Activated CD4-positive, alpha-beta T cell treated with anti-CD3 and anti-CD28 coated beads, Interleukin-2, Interleukin-4, amounts not matched to agents 100 ng/mL and 50 ng/mL, durations not matched to agents 16 hours and 8 hours (primary cell): Measurements from ENCODE around the gene AKR1A1.
A peak's percentile ranks its signal among the peaks of the same experiment; 100 is the strongest.
"Not testable (repeated sequence)": the region's sequence is repeated elsewhere in the genome, so short reads cannot be mapped to it uniquely, and the experiment has no call there.

Source experiments
- DNase-seq: peaks from one replicate; pipeline ENCODE4 v3.0.0-alpha.2; 2020; ENCODE audit warnings: low spot score

AKR1A1 gene

DNA sequence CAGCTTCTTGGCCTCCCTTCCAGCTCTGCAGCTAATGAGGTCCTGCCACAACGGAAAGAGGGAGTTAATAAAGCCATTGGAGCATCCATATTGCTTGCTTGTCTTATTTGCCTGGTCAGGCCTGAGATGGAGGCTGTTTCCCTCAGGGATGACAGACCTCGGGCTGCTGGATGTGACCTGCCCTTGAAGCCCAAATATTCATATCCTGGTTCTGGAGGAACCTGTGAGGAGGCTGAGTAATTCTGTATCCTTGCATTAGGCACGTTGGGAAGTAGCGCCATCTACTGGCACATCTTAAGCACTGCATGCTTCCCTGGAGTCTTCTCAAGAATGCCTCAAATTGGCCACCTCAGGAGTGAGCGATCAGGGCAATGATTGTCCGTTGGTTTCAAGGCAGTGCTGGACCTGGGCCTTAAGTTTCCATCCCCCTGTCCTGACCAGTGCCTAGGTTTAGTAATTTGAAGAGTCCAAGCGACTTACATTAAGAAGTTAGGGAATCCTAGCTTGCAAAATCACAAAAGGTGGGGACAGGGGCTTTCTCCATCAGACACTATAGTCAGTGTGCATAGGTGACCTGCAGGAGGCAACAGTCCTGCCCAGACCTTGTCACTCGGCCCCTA is 19.4 kb downstream of the AKR1A1 start:
- DNase-seq: peak; percentile 79

DNA sequence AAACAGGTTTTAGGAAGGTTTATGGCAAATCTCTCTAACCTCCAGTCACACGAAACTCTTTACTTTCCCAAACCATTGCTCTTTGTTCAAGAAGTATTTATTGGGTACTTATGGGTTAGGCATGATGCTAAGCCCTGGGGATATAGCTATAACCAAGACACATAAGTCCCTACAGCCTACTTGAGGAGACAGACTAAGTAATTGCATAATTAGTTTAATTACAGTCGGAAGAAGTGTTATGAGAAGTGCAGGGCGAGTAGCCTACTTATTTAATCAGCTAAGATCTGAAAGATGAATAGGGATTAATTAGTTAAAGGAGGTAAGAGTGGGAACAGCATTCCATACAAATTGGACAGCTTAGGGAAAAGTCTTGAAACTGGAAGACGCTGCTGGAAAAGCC is 20.0 kb downstream of the AKR1A1 start:
- DNase-seq: no peak

DNA sequence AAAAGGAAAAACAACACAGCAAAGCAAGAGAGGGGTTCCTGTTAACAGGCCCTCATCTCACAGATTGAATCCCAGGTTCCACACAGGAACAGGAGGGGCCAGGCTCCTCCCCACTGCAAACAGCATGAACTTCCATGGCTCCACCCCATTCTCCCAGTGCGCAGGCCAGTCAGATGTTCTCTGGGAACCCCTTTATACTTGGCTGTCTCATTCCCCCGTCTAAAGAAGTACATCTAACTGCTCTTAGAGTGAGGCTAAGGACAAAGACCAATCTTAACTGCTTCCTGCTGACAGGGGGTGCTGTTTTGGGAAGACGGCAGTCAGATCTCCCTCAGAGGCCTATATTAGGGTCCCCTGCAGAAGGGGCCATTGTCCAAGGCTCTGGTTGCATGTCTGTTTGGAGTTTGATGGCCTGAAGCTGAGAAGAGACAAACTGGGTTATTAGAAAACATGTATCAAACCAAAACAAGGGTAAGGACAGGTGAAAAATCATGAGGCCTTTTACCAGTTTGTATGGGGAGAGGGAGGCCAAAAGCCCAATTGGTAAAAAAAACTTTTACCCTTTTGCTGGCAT is 22.7 kb downstream of the AKR1A1 start:
- no peak for DNase-seq

DNA sequence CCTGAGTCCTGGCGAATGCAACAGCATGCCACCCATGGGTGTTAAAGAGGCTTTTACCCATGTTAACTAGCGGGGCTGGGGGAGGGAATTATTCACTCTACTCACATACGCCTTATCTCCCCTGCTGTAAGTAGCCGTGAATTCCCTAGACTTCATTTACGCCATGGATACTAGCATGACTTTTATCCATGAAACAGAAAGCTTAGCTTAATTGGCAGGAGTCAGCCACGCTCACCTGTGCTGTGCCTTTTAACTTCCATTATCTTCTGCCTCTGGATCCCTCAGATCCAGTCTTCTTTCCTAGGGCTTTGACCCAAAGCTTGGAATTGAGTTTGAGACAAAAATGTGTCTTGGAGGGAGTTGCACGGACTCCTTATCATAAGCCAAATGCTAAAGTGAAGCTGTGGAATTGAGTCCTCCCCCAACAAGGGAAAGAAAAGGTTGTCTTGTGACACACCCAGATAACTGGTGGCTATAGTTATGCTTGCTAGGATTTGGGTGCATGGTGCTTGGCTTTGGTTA is 23.5 kb downstream of the AKR1A1 start:
- DNase-seq: no peak

DNA sequence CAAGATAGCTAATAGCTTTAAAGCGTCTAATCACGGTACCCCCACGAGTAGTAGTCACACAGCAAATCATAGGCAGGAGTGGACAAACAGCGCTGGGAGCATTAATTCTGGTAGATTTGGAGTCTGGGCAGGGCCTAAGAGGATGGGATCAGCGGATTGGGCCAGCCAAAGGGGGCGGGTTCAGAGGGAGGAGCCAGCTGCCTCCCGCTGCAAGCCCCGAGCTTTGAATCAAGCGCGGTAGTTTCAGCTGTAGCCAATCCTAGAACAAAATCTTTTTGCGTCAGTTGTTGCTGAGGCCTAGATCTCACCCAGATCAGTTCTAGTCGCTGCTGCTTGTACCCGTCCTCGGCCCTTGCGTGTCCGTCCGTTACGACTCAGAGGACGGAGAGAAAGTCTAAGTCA is 32.6 kb downstream of the AKR1A1 start:
- DNase-seq: peak; percentile 97

DNA sequence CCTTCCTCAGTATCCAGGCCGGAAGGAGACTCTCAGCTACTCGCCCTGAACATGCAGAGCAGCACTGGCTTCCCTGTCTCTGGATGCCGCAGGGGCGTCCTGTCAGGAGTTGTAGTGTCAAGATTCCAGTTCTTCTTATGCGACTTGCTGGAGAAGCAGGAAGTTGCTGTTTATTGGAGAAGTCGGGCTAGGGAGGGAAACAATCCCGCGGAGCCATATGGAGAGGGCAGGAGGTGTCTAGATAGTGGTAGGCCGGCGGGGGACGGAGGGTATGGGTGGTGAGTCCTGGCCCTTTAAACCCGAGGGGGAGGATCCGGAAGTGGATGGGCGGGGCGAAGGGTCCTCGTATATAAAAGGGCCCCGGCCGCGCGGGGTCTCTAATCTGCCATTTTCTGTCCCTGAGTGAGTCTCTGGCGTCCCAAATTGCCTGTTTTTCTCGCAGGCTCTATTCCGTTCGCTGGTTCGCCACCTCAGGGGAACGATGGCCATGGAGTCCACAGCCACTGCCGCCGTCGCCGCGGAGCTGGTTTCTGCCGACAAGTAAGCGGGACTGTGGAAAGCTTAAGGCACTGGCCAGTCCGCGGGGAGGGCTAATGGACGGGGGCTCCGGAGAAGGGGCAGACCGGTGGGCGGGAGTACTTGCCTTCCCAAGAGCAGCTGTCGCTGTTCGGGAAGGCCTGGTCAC is 33.2 kb downstream of the AKR1A1 start, which contains the start of gene NASP:
NASP (plus strand) TSS at position 376 of the 685 bp plus-strand sequence; CDS start at position 482, 106 bp downstream.
- peak; percentile 92 for DNase-seq

DNA sequence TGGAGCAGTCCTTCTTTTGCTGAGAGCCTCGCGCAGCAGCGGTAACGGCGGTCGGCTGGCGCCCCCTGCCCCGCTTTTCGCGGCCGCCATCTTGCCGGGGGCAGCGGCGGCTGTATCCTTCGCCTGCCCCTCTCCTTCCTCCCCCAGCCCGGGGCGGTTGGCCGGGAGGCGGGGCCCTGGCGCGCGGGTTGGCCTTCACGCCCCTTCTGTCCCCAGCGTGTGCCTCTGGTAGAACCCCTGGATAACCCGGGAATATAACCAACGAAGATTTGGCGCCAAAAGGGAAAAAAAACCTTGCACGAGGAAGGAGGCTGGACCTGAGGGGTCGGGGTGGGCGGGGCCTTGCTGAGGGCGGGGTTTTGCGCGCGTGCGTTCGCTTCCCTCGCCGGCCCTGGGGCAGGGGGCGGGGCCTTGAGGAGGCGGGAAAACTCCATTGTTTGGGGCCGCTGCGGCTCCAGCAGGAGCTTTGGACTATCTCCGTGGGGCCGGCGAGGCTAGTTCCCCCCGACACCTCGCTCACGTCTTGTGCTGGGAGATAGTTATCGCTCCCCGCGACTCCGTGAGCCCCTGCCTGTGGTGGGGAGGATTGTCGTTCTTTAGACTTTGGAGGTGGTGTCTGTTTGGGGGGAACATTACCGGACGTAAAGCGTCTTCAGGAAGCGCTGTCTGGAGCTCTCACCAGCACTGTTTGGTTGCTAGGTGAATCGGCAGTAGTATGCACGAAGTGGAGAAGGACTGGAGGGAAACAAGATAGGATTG is 33.9 kb downstream of the AKR1A1 start:
- DNase-seq: peak; percentile 88

DNA sequence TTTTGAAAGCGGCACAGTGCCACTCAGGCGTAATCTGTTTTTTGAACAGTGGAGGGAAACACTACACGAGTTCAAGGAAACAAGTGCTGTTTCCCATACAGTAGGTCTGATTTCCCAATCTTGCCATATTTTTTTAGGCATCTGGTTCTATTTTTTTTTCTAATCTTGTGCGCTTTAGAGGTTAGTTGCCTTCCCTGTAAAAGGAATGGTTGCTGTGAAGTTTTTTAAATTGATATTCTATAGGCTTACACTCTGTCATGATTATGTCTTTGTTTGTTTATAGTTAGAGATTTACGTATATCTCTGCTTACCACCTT is 34.4 kb downstream of the AKR1A1 start:
- DNase-seq: no peak

DNA sequence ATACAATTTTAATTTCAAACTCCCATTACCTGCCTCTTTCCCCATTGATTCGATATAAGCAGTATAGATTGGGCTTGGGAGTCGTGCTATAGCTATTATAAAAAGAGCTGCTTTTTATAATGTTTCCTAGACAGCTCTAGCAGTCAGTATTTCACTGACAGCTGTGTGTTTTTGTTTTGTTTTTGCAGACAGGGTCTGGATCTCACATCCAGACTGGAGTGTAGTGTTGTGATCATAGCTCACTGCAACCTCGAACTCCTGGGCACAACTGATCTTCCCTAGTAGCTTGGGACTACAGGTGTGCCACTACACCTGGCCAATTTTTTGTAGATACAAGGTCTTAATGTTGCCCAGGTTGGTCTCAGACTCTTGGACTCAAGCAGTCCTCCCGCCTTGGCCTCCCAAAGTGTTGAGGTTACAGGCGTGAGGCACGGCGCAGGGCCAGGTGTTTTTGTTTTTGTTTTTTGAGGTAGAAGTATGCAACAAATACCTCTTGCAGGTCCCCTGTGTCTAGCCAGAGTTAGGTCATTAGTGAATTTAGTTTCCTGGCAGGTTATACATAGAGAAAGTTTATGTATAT is 35.0 kb downstream of the AKR1A1 start:
- no peak for DNase-seq

DNA sequence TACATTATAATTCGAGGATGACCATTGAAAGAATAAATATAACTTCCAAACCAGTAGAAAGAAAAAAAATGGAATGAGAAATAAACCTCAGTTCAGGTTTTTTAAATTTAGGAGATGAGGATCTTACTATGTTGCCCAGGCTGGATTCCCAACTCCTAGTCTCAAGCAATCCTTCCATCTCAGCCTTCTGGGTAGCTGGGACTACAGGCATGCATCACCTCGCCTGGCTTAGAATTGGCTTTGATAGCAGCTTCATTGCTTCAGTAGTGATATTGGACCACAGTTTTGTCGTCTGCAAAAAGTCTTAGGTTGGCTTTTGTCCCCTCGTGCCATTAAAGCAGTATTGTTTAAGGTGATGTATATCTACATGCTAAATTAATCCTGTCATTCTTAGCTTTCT is 36.1 kb downstream of the AKR1A1 start:
- no peak for DNase-seq

DNA sequence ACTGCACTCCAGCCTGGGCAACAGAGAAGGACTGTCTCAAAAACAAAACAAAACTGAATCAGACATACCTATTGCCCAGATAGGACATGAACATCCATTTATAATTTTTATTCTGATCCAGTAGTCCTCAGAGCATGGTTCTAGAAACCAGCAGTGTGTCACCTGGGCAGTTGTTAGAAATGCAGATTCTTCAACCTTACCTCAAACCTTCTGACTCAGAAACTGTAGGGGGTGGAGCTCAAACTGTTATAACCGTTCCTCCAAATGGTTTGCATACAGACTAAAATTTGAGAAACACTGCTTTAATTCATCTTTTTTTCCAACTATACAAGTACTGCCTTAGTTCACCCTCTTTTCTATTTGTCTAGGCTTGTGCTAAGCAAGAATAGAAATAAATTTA is 39.2 kb downstream of the AKR1A1 start:
- no peak for DNase-seq

DNA sequence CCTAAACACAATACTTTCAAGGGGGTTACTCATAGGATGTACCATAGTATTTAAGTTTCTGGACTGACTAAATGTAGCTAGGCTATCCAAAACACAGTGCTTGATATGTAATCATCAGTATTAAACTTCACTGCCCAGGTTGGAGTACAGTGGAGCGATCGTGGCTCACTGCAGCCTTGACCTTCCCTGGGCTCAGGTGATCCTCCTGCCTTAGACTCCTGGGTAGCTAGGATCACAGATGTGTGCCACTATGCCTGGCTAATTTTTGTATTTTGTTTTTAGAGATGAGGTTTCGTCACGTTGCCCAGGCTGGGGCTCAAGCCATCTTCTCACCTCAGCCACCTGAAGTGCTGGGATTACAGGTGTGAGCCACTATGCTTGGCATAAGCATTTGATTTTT is 43.8 kb downstream of the AKR1A1 start:
- no peak for DNase-seq

DNA sequence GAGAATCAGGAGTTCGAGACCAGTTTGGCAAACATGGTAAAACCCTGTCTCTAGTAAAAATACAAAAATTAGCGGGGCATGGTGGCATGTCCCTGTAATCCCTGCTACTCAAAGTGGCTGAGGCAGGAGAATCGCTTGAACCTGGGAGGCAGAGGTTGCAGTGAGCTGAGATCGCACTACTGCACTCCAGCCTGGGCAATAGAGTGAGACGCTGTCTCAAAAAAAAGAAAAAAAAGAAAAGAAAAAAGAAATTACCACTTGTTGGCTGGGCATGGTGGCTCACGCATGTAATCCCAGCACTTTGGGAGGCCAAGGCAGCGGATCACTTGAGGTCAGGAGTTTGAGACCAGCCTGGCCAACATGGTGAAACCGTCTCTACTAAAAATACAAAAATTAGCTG is 46.1 kb downstream of the AKR1A1 start:
- DNase-seq: not testable (repeated sequence)

DNA sequence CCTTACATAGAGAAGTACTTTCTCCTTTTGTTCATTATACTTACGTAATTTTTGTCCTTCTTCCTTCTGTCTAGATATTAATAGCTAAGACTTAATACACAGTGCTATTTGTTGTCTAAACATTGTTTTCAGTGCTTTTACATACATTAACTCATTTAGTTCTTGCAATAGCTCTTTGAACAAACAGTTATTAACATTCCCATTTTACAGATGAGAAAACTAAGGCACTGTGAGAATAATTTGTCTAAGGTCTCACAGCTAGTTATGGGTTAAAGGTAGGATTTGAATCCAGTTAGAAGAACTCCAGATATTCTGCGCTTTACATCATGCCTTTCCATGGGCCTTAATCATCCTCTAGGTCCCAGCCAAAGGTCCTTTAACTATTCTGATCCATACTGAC is 53.6 kb downstream of the AKR1A1 start:
- DNase-seq: no peak

DNA sequence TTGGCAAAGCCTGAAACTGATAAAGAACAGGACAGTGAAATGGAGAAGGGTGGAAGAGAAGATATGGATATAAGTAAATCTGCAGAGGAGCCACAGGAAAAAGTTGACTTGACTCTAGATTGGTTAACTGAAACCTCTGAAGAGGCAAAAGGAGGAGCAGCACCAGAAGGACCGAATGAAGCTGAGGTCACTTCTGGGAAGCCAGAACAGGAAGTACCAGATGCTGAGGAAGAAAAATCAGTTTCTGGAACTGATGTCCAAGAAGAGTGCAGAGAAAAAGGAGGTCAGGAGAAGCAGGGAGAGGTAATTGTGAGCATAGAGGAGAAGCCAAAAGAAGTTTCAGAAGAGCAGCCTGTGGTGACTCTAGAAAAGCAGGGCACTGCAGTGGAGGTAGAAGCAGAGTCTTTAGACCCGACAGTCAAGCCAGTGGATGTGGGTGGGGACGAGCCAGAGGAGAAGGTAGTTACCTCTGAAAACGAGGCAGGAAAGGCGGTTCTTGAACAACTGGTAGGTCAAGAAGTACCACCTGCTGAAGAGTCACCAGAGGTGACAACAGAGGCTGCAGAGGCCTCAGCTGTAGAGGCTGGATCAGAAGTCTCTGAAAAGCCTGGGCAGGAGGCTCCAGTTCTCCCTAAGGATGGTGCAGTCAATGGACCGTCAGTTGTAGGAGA is 56.9 kb downstream of the AKR1A1 start:
- DNase-seq: no peak

DNA sequence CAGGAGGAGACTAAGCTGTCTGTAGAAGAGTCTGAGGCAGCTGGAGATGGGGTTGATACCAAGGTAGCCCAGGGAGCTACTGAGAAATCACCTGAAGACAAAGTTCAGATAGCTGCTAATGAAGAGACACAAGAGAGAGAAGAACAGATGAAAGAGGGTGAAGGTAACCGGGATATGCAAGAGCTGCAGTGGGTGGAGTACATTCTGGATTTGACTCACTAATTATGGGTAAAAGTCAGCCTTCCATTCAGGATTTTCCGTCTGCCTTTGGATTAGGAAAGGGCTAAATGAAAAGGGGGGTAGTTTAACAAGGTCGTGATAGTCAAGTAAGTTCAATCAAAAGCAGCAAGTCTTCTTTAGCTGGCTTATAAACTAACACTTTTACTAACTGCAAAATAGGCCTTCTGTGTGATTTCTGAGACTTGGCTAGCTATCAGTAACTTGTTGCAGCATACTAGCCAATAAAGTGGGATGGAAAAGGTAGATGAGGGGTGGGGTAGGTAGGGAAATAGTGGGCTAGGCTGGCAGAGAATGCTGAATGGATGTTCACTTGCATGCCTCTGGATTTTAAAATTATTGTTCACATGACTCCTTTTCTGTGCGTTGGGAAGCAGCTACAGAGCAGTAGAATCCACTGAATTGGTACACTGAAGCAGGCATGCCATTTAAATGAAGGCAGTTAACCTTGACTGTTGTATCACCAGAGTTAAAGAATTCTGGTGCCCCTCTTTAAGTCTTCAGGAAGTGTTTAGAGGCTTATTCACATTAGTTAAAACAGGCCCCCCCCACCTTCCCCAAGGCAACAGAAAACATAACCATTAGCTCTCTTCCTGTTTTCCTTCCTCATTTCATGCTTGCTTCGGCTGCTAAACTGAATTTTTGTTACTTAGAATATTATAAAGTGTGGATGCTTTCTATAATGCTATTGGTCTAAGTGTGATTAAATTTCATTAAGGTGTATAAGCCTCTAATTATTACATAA is 57.8 kb downstream of the AKR1A1 start:
- DNase-seq: no peak

DNA sequence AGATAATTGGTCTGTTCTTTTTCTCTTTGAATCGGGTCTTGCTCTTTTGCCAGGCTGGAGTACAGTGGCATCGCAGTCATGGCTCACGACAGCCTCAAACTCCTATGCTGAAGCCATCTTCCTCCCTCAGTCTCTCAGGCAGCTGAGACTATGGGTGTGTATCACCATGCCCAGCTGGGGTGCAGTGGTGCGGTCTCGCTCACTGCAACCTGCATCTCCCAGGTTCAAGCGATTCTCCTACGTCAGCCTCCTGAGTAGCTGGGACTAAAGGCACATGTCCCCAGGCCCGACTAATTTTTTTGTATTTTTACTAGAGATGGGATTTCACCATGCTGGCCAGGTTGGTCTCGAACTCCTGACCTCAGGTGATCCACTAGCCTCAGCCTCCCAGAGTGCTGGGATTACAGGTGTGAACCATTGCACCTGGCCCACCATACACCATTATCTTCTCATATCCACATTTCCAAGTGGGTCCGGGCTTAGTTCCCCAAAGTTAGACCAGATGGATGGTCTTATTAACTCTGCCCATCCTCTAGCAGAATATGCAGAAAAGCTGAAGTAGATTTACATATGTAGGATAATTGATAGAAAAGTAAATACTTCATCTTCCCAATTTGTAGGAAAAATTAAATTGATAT is 60.1 kb downstream of the AKR1A1 start:
- DNase-seq: no peak

DNA sequence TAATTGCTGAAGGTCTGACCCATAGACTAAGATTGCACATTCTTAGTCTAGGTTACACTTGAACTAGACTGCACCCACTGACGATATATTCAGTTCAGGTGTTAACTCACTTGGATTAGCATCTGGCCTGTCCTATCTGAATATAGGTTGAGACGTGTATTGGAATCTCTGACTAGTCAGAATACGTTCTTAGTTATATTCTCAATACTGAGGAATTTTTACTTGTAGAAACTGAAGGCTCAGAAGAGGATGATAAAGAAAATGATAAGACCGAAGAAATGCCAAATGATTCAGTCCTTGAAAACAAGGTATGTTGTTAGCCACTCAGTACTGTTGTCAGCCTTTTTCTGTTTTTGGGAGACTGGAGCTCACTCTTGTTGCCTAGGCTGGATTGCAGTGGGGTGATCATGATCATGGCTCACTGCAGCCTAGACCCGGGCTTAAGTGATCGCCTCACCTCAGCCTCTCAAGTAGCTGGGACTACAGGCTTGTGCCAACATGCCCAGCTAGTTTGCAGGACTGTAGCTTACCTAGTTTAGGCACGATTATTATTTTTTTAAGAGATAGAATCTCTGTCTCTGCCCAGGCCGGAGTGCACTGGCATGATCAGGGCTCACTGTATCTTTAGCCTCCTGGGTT is 62.4 kb downstream of the AKR1A1 start:
- no peak for DNase-seq

DNA sequence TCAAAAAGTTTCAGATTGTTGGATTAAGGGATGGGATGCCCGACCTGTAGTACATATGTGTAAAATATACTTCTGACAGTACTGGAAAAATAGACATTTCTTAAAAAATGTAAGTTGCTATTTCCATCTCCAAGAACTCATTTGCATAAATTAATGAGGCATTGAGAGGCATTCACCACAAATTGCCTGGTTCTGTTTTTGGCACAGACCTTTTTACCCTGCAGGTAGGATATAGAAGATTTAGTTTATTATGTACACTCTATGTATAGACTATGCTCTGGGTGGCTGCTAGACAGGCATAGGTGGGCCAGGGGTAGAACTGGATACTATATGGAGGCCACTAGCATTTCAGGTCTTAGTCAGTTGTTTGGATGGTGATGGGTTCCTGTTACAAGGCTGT is 65.3 kb downstream of the AKR1A1 start:
- DNase-seq: no peak

DNA sequence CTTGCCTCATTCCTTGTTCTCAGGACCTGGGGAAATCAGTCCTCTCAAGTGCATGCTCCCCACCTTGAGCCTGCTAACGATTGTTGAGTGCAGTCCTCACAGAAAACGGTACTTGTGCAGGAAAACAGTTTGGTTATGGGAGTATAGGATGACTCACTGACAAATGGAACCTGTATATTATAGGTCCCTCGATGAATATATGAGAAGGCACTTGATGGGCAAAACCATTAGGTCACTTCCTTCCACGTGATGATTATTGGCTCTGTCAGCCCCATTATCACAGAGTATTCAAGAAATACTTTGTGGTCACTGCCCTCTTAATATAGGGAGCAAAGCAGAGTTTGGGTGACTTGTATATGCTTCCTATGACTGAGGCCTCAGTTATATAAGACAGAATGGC is 67.0 kb downstream of the AKR1A1 start:
- DNase-seq: no peak
